CD4-positive, alpha-beta memory T cell (primary cell): ENCODE measurements around the gene WBP1. TPM values are rescaled to one million over a fixed set of nuclear protein-coding genes. Genes with fewer than 3 reads are reported as not detected.

Experiments used
- CTCF ChIA-PET: fragments of 350-600 bp; sonication (Branson Sonifier 250); formaldehyde crosslinking; loops from one replicate; lab custom pipeline; 2021; ENCODE audit warnings: inconsistent platforms; ENCODE audit not compliant: partially characterized antibody; lab: Charles Lee
- POLR2A ChIA-PET: fragments of 350-600 bp; sonication (Branson Sonifier 250); formaldehyde crosslinking; loops from one replicate; lab custom pipeline; 2021; ENCODE audit not compliant: partially characterized antibody; lab: Charles Lee
- DNase-seq, 5 donors: peaks; one replicate each; pipeline versions ENCODE4 v3.0.0 to v3.0.0-alpha.2; 2020 to 2022; ENCODE audit warnings: mixed read lengths in 1 of 5
- H3K27ac ChIP-seq: one replicate; pipeline ENCODE4 v1.7.0; 2013; ENCODE audit warnings: low read depth, low read length
- H3K27me3 ChIP-seq: 2 replicates; pipeline ENCODE4 v1.7.0; 2013; ENCODE audit warnings: mild to moderate bottlenecking, low read length, moderate library complexity; ENCODE audit not compliant: insufficient read depth
- H3K36me3 ChIP-seq: 2 replicates; pipeline ENCODE4 v1.7.0; 2013; ENCODE audit warnings: mild to moderate bottlenecking, low read length, moderate library complexity; ENCODE audit not compliant: insufficient read depth
- H3K4me1 ChIP-seq: 2 replicates; pipeline ENCODE4 v1.7.0; 2013; ENCODE audit warnings: mild to moderate bottlenecking, low read length, moderate library complexity; ENCODE audit not compliant: insufficient read depth
- H3K4me3 ChIP-seq, 2 donors: one replicate each; pipeline ENCODE4 v1.7.0; 2013; ENCODE audit warnings: low read length in 2 of 2, mild to moderate bottlenecking in 1 of 2
- H3K9me3 ChIP-seq, 2 donors: one replicate each; pipeline ENCODE4 v1.7.0; 2013; ENCODE audit warnings: low read length in 2 of 2, control low read depth in 1 of 2; ENCODE audit not compliant: control insufficient read depth in 1 of 2
- H3K27ac Mint-ChIP-seq, 7 donors: one replicate each; pipeline ENCODE4 v1.8.0; 2020 to 2021; ENCODE audit warnings: mixed read lengths in 7 of 7, mild to moderate bottlenecking in 6 of 7, inconsistent platforms in 3 of 7, moderate library complexity in 3 of 7
- H3K27me3 Mint-ChIP-seq, 2 donors: one replicate each; pipeline ENCODE4 v1.8.0; 2020 to 2021; ENCODE audit warnings: mixed read lengths in 2 of 2
- H3K36me3 Mint-ChIP-seq, 2 donors: one replicate each; pipeline ENCODE4 v1.8.0; 2020 to 2021; ENCODE audit warnings: mixed read lengths in 2 of 2, inconsistent platforms in 1 of 2, mild to moderate bottlenecking in 1 of 2
- H3K4me1 Mint-ChIP-seq, 4 donors: one replicate each; pipeline ENCODE4 v1.8.0; 2020 to 2021; ENCODE audit warnings: mixed read lengths in 4 of 4, mild to moderate bottlenecking in 1 of 4
- H3K4me3 Mint-ChIP-seq, 8 donors: one replicate each; pipeline ENCODE4 v1.8.0; 2020 to 2021; ENCODE audit warnings: mixed read lengths in 8 of 8, mild to moderate bottlenecking in 7 of 8, moderate library complexity in 6 of 8, inconsistent platforms in 3 of 8
- H3K9me3 Mint-ChIP-seq, 8 donors: one replicate each; pipeline ENCODE4 v1.8.0; 2020 to 2021; ENCODE audit warnings: mixed read lengths in 8 of 8, mild to moderate bottlenecking in 5 of 8, inconsistent platforms in 3 of 8, moderate library complexity in 1 of 8
- intact Hi-C: fragments of 100-400 bp; cut with micrococcal nuclease; formaldehyde crosslinking; loops from one replicate; pipeline ENCODE4 v1.15.1; 2023
- polyA plus RNA-seq, 2 donors: library from polyadenylated mRNA; unstranded; fragments of 300-500 nt; fragmentation: Illumina TruSeq; gene quantifications; one replicate each; pipeline ENCODE4 v1.2.3, GENCODE V29; 2021
- total RNA-seq, 2 experiments: library from RNA; stranded (reverse); gene quantifications; one replicate each; pipeline ENCODE4 v1.2.3, GENCODE V29; 2021

The WBP1 gene
- total and polyA plus RNA-seq, 4 experiments from 2014 or later, result 38.1 to 109 (median 74.7) TPM

DNA sequence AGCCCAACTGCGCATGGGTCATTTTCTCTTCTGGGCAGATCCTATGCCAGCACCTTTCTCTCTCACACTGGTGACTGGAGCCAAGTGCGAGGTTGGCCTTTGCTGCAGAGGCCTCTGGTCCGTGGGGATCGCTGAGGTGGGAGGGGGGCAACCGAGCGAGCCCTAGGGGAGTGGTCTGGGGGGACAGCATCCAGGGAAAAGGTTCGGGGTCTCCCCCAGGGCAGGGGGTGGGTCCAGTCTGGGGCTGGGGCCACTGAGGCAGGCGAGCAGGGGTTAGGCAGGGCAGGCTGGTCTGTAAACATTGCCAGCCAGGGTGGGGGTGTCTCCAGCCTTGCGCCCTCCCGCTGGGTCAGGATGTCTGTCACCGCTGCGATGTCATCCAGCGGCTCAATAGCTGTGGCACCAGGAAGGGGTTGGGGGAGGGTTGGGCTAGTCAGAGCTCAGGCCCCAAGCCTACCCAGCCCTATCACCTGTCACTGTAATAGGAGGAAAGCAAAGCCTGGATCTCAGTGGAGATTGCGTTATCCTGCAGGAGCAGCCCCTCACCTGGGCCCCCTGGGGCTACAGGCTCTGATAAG is 32.0 kb upstream of the WBP1 start:
- CTCF ChIA-PET, result no interaction called here
- POLR2A ChIA-PET, result interaction anchor here (1.0 kb wide), 1 partner anchor 28 kb away, joined by 3 read pairs; the partner anchor contains the start of gene INO80B

GRCh38 chr2:74427551-74427950 is 30.7 kb upstream of the WBP1 start:
- intact Hi-C loops, result no loop called here
- Histone ChIP-seq H3K27me3 (no peaks in the 10 kb centered on the region), H3K36me3 (no peaks in the 10 kb centered on the region), H3K27ac (no peak overlapping the region), H3K4me1 (no peaks in the 10 kb centered on the region), H3K4me3 (no peak overlapping the region), H3K9me3 (no peaks in the 10 kb centered on the region)
- peak overlapping the region in 3 of 7 donors; percentile 5 to 80 (median 72) for H3K27ac Mint-ChIP-seq
- no peak for DNase-seq
- ChIA-PET CTCF (no interaction called here), POLR2A (interaction anchor here (1.4 kb wide), 1 partner anchor 45 kb away, joined by 3 read pairs; the partner anchor contains the start of gene MRPL53)
- peaks cover 0 to 1% (median 0%) of the 10 kb centered on the region in 8 donors for H3K9me3 Mint-ChIP-seq
- H3K4me3 Mint-ChIP-seq, result no peak overlapping the region
- peaks cover 4 to 6% (median 5%) of the 10 kb centered on the region in 4 donors for H3K4me1 Mint-ChIP-seq
- H3K27me3 Mint-ChIP-seq, result no peaks in the 10 kb centered on the region
- H3K36me3 Mint-ChIP-seq, result peaks cover 9 to 13% of the 10 kb centered on the region in 2 donors

More for the DNA sequence above, 32.0 kb upstream of the WBP1 start:
- DNase-seq, result no peak
- Mint-ChIP-seq H3K9me3 (peaks cover 0 to 1% (median 0%) of the 10 kb centered on the region in 8 donors), H3K36me3 (peaks cover 9 to 16% of the 10 kb centered on the region in 2 donors), H3K4me3 (no peak overlapping the region), H3K4me1 (peaks cover 4 to 17% (median 11%) of the 10 kb centered on the region in 4 donors), H3K27ac (no peak overlapping the region), H3K27me3 (no peaks in the 10 kb centered on the region)
- Histone ChIP-seq H3K27me3 (no peaks in the 10 kb centered on the region), H3K4me1 (peaks cover 4% of the 10 kb centered on the region), H3K36me3 (no peaks in the 10 kb centered on the region), H3K4me3 (no peak overlapping the region), H3K9me3 (no peaks in the 10 kb centered on the region), H3K27ac (no peak overlapping the region)
- intact Hi-C loops, result no loop called here

DNA sequence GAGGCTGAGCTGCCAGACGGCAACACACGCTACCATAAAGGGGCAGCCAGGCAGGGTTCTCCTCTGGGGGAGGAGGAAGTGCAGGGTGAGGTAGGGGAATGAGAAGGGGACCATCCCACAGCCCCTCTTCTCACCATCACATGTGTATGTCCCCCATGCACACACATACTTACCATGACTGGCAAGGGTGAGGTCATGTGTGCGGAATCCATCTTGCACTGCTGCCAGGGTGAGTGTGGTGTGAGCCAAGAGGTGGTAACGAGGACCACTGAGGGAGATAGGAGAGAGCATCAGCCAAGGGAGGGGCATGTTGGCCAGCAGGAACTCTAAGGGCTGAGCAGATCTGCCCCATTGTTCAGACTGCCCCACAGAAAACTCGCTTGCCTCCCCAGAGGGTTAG is 29.6 kb upstream of the WBP1 start:
- intact Hi-C loops, result no loop called here
- POLR2A ChIA-PET, result interaction anchor here (1.4 to 1.6 kb wide), 2 partner anchors 38 to 44 kb away, joined by 3 read pairs; partner anchors contain the start of gene MRPL53
- peaks cover 0 to 1% (median 0%) of the 10 kb centered on the region in 8 donors for H3K9me3 Mint-ChIP-seq

DNA sequence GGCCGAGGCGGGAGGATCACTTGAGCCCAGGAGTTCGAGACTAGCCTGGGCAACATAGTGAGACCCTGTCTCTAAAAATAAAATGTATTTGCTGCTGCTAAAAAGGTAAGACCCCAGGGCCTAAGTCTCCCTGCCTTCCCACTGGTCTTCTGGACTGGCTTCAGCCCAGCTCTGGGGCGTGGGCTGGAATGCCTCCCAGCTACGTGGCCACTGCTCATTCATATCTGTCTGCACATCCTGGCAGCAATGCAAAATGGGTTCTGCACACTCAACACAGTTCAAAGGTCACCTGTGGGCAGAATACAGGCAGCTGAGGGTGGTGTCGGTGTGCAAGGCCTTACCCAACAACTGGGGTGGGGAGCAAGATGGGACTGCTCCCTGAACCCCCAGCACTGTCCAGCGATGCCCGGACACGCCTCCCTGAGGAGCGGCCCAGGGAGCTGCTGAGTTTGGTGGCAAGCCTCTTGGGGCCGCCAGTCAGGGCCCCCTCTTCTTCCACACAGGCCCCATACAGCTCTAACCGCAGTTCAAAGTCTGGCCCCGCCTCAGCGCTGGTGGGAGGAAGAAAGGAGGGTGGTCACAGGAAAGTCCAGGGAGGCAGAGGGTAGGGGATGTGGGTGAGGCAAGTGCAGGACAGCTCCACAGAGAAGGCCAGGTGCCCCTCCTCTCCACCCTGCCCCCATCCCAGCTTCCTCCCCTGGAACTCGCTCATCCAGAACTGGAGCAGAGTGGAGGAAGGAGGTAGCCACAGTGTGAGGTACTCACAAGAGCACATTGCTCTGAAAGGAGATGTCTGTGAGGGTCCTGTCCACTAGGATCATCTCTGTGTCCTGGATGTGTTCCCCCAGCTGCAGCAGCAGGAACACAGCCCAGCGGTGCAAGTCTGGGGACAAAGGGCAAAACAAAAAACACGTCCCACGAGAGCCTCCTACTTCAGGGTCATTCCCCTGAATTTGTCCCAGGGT is 28.5 kb upstream of the WBP1 start:
- Histone ChIP-seq H3K36me3 (no peaks in the 10 kb centered on the region), H3K27ac (no peak overlapping the region), H3K4me3 (no peak overlapping the region), H3K27me3 (no peaks in the 10 kb centered on the region), H3K9me3 (no peaks in the 10 kb centered on the region), H3K4me1 (no peaks in the 10 kb centered on the region)
- ChIA-PET CTCF (no interaction called here), POLR2A (interaction anchor here (1.6 kb wide), 1 partner anchor 39 kb away, joined by 3 read pairs; no protein-coding TSS in a partner anchor)
- H3K27ac Mint-ChIP-seq, result peak overlapping the region in 1 of 7 donors; percentile 68
- no peak for DNase-seq
- no peak overlapping the region for H3K4me3 Mint-ChIP-seq
- peaks cover 8 to 13% of the 10 kb centered on the region in 2 donors for H3K36me3 Mint-ChIP-seq
- H3K4me1 Mint-ChIP-seq, result no peaks in the 10 kb centered on the region
- no peaks in the 10 kb centered on the region for H3K27me3 Mint-ChIP-seq
- intact Hi-C loops, result no loop called here
- H3K9me3 Mint-ChIP-seq, result peaks cover 0 to 1% (median 0%) of the 10 kb centered on the region in 8 donors

More for the DNA sequence above, 29.6 kb upstream of the WBP1 start:
- peaks cover 9 to 13% of the 10 kb centered on the region in 2 donors for H3K36me3 Mint-ChIP-seq
- Histone ChIP-seq H3K27ac (no peak overlapping the region), H3K4me3 (no peak overlapping the region), H3K9me3 (no peaks in the 10 kb centered on the region), H3K27me3 (no peaks in the 10 kb centered on the region), H3K36me3 (no peaks in the 10 kb centered on the region), H3K4me1 (no peaks in the 10 kb centered on the region)
- H3K4me3 Mint-ChIP-seq, result no peak overlapping the region
- H3K27ac Mint-ChIP-seq, result peak overlapping the region in 1 of 7 donors; percentile 56
- H3K4me1 Mint-ChIP-seq, result no peaks in the 10 kb centered on the region
- CTCF ChIA-PET, result no interaction called here
- H3K27me3 Mint-ChIP-seq, result no peaks in the 10 kb centered on the region
- DNase-seq, result no peak

GRCh38 chr2:74430502-74430901 is 27.7 kb upstream of the WBP1 start:
- intact Hi-C loops, result no loop called here
- H3K4me1 Mint-ChIP-seq, result no peaks in the 10 kb centered on the region
- H3K9me3 Mint-ChIP-seq, result peaks cover 0 to 1% (median 0%) of the 10 kb centered on the region in 8 donors
- Histone ChIP-seq H3K27ac (no peak overlapping the region), H3K4me1 (no peaks in the 10 kb centered on the region), H3K36me3 (no peaks in the 10 kb centered on the region), H3K9me3 (no peaks in the 10 kb centered on the region), H3K27me3 (no peaks in the 10 kb centered on the region), H3K4me3 (no peak overlapping the region)
- H3K27me3 Mint-ChIP-seq, result no peaks in the 10 kb centered on the region
- POLR2A ChIA-PET, result interaction anchor here (1.6 kb wide), 1 partner anchor 40 kb away, joined by 3 read pairs; no protein-coding TSS in a partner anchor
- H3K4me3 Mint-ChIP-seq, result no peak overlapping the region
- H3K27ac Mint-ChIP-seq, result peak overlapping the region in 1 of 7 donors; percentile 68
- CTCF ChIA-PET, result no interaction called here
- peaks cover 4 to 6% of the 10 kb centered on the region in 2 donors for H3K36me3 Mint-ChIP-seq
- no peak for DNase-seq

DNA sequence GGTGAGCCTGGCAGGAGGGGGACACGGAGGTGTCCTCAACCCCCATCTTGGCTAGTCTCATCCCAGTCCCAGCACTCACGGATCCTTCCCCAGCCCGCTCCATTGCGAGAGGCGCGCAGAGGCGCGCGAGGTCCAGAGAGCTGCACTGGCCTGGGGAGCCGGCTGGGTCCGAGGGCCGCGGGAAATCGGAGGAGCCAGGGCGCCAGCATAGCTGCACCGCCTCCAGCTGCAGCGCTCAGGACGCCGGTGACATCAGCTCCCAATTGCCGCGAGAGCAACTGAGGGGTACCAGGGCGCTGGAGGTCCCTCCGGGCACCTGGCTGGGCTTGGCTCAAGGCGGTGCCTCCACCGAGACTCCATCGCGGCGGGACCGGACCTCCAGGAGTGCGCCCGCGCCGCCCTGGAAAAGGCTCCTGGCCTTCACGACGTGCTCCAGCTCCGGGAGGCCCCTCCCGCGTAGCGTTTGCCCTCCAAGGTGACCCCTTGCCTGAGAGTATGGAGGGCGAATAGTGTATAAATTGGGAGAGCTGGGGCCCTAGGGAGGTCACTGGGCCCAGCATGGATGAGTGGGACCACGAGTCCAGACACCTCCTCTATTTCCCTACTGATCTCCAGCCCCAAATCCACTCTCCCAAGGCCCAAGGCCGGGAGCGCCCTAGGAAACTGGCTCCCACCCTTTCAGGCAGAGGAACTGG is 22.0 kb upstream of the WBP1 start:
- H3K4me3 ChIP-seq, result no peak overlapping the region
- intact Hi-C loops, result no loop called here
- H3K27ac Mint-ChIP-seq, result no peak overlapping the region
- peaks cover 13% of the 10 kb centered on the region for H3K27me3 ChIP-seq
- peaks cover 2 to 6% (median 4%) of the 10 kb centered on the region in 4 donors for H3K4me1 Mint-ChIP-seq
- no peaks in the 10 kb centered on the region for H3K9me3 Mint-ChIP-seq
- ChIA-PET CTCF (no interaction called here), POLR2A (no interaction called here)
- no peaks in the 10 kb centered on the region for H3K9me3 ChIP-seq
- no peak overlapping the region for H3K27ac ChIP-seq
- H3K4me1 ChIP-seq, result peaks cover 8% of the 10 kb centered on the region
- DNase-seq, result no peak
- H3K36me3 Mint-ChIP-seq, result no peaks in the 10 kb centered on the region
- H3K36me3 ChIP-seq, result no peaks in the 10 kb centered on the region
- no peak overlapping the region for H3K4me3 Mint-ChIP-seq
- peaks cover 9 to 16% of the 10 kb centered on the region in 2 donors for H3K27me3 Mint-ChIP-seq
